ENCODE measurements around the gene SEMA4A.
"Not testable (repeated sequence)": the region's sequence is repeated elsewhere in the genome, so short reads cannot be mapped to it uniquely, and the experiment has no call there.

DNA sequence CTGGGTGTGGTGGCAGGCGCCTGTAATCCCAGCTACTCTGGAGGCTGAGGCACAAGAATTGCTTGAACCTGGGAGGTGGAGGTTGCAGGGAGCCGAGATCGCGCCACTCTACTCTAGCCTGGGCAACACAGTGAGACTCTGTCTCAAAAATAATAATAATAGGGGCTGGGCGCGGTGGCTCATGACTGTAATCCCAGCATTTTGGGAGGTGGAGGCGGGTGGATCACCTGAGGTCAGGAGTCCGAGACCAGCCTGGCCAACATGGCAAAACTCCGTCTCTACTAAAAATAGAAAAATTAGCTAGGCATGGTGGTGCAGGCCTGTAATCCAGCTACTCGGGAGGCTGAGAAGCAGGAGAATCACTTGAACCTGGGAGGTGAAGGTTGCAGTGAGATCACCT, 27.8 kb upstream of the SEMA4A start:
- not testable (repeated sequence) for TF ChIP-seq POLR2A (IDR thresholded peaks at IDR 0.05; ENCODE audit: low read length); GATA1 (IDR thresholded peaks at IDR 0.05; ENCODE audit: low read depth, low read length)

All from erythroblast (primary cell).